ENCODE data around the gene XAGE1A. TPM values are rescaled to one million over a fixed set of nuclear protein-coding genes. Genes with fewer than 3 reads are reported as not detected.
"Not testable (repeated sequence)": the region's sequence is repeated elsewhere in the genome, so short reads cannot be mapped to it uniquely, and the experiment has no call there.

Gene XAGE1A
- not detected for total RNA-seq

DNA sequence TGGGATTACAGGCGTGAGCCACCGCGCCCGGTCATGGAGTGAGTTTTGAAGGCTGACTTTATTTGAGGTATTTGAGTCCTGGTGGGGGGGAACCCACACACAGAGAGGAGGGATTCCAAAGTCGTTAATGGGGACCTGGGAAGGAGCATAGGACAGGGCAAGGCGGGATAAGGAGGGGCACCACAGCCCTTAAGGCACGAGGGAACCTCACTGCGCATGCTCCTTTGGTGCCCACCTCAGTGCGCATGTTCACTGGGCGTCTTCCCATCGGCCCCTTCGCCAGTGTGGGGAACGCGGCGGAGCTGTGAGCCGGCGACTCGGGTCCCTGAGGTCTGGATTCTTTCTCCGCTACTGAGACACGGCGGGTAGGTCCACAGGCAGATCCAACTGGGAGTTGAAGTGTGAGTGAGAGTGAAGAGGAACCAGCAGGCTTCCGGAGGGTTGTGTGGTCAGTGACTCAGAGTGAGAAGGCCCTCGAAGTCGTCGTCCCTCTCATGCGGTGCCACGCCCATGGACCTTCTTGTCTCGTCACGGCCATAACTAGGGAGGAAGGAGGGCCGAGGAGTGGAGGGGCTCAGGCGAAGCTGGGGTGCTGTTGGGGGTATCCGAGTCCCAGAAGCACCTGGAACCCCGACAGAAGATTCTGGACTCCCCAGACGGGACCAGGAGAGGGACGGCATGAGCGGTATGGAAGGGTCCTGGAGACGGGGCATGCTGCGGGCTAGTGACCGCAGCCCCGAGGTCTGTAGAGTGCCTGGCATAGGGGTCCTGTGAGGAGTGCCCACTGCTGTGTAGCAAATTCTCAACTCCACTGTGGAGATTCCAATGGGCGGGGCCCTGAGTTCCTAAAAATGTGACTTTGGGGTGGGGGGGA, at the start of gene XAGE1A:
TSS of gene XAGE1A (plus strand) at position 264 of the 874 bp plus-strand sequence. CDS start 1,554 bp downstream, outside the sequence.
- H3K4me1 ChIP-seq (ENCODE audit: control insufficient read depth in 3 of 3, insufficient read depth in 3 of 3, low read length in 3 of 3); H3K4me3 ChIP-seq (ENCODE audit: low read length in 3 of 3); H3K27me3 ChIP-seq (ENCODE audit: control insufficient read depth in 3 of 3, insufficient read depth in 3 of 3, low read length in 3 of 3); H3K9ac ChIP-seq (ENCODE audit: low read depth in 1 of 3, low read length in 3 of 3); H3K9me3 ChIP-seq (ENCODE audit: control insufficient read depth in 3 of 3, low read length in 3 of 3); H3K36me3 ChIP-seq (ENCODE audit: control insufficient read depth in 3 of 3, insufficient read depth in 3 of 3, low read length in 3 of 3); H3K27ac ChIP-seq (ENCODE audit: low read depth, low read length): not testable (repeated sequence)

DNA sequence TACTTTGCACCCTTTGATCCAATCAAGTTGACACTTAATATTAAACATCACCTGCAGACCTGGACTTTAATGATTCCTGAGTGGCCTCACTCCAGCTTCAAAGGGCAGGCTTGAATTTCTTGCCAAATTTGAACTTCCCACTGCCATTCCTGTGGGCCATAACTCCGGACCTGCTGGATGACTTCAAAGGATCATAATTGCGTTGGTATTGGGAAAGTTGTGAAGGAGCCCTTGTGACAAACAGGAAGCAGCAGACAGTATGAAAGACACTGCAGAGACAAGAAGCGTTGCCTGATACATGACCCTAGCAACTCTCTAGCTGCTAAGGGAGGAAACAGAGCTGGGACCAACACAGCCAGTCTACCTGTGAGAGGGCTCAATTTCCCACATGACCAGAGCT, 43.6 kb upstream of the XAGE1A start:
- not testable (repeated sequence) for H3K27ac ChIP-seq (ENCODE audit: low read depth, low read length); H3K4me3 ChIP-seq (ENCODE audit: low read length in 3 of 3); H3K4me1 ChIP-seq (ENCODE audit: control insufficient read depth in 3 of 3, insufficient read depth in 3 of 3, low read length in 3 of 3); H3K36me3 ChIP-seq (ENCODE audit: control insufficient read depth in 3 of 3, insufficient read depth in 3 of 3, low read length in 3 of 3); H3K27me3 ChIP-seq (ENCODE audit: control insufficient read depth in 3 of 3, insufficient read depth in 3 of 3, low read length in 3 of 3); H3K9ac ChIP-seq (ENCODE audit: low read depth in 1 of 3, low read length in 3 of 3); H3K9me3 ChIP-seq (ENCODE audit: control insufficient read depth in 3 of 3, low read length in 3 of 3)

DNA sequence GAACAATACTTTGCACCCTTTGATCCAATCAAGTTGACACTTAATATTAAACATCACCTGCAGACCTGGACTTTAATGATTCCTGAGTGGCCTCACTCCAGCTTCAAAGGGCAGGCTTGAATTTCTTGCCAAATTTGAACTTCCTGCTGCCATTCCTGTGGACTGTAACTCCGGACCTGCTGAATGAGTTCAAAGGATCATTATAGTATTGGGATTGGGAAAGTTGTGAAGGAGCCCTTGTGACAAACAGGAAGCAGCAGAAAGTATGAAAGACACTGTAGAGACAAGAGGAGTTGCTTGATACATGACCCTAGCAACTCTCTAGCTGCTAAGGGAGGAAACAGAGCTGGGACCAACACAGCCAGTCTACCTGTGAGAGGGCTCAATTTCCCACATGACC, 24.3 kb upstream of the XAGE1A start:
- H3K36me3 ChIP-seq (ENCODE audit: control insufficient read depth in 3 of 3, insufficient read depth in 3 of 3, low read length in 3 of 3); H3K9me3 ChIP-seq (ENCODE audit: control insufficient read depth in 3 of 3, low read length in 3 of 3); H3K9ac ChIP-seq (ENCODE audit: low read depth in 1 of 3, low read length in 3 of 3); H3K27ac ChIP-seq (ENCODE audit: low read depth, low read length); H3K4me3 ChIP-seq (ENCODE audit: low read length in 3 of 3); H3K4me1 ChIP-seq (ENCODE audit: control insufficient read depth in 3 of 3, insufficient read depth in 3 of 3, low read length in 3 of 3); H3K27me3 ChIP-seq (ENCODE audit: control insufficient read depth in 3 of 3, insufficient read depth in 3 of 3, low read length in 3 of 3): not testable (repeated sequence)

DNA sequence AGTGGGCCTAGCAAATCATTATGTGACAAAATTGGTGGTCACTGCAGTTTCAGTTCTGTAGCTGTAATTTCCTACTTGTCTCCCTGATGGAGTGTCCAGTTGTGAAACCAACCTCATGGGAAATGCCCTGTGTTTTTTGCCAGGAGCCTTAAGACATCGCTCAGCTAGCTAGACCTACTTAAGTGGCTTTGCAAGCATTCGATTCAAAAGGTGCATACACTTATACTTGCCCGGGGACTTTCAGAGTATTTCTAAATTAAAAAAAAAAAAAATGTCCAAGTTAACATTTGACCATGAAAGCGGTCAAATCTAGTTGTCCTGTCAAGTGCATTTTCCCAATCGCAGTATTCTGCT, 788 bp downstream of the XAGE1A start:
- H3K36me3 ChIP-seq (ENCODE audit: control insufficient read depth in 3 of 3, insufficient read depth in 3 of 3, low read length in 3 of 3); H3K27ac ChIP-seq (ENCODE audit: low read depth, low read length); H3K4me3 ChIP-seq (ENCODE audit: low read length in 3 of 3); H3K27me3 ChIP-seq (ENCODE audit: control insufficient read depth in 3 of 3, insufficient read depth in 3 of 3, low read length in 3 of 3); H3K9me3 ChIP-seq (ENCODE audit: control insufficient read depth in 3 of 3, low read length in 3 of 3); H3K9ac ChIP-seq (ENCODE audit: low read depth in 1 of 3, low read length in 3 of 3); H3K4me1 ChIP-seq (ENCODE audit: control insufficient read depth in 3 of 3, insufficient read depth in 3 of 3, low read length in 3 of 3): not testable (repeated sequence)

- not testable (repeated sequence) for H3K9ac ChIP-seq (ENCODE audit: low read depth in 1 of 3, low read length in 3 of 3); H3K27me3 ChIP-seq (ENCODE audit: control insufficient read depth in 3 of 3, insufficient read depth in 3 of 3, low read length in 3 of 3); H3K4me1 ChIP-seq (ENCODE audit: control insufficient read depth in 3 of 3, insufficient read depth in 3 of 3, low read length in 3 of 3); H3K4me3 ChIP-seq (ENCODE audit: low read length in 3 of 3); H3K9me3 ChIP-seq (ENCODE audit: control insufficient read depth in 3 of 3, low read length in 3 of 3); H3K36me3 ChIP-seq (ENCODE audit: control insufficient read depth in 3 of 3, insufficient read depth in 3 of 3, low read length in 3 of 3); H3K27ac ChIP-seq (ENCODE audit: low read depth, low read length)
Observed at GRCh38 chrX:52501362-52501761, 5.8 kb downstream of the XAGE1A start.

GRCh38 chrX:52504551-52504950, 8.9 kb downstream of the XAGE1A start:
- H3K9me3 ChIP-seq (ENCODE audit: control insufficient read depth in 3 of 3, low read length in 3 of 3): no peaks in the 10 kb centered on the region
- no peak overlapping the region for H3K27ac ChIP-seq (ENCODE audit: low read depth, low read length)
- no peaks in the 10 kb centered on the region for H3K4me1 ChIP-seq (ENCODE audit: control insufficient read depth in 3 of 3, insufficient read depth in 3 of 3, low read length in 3 of 3)
- H3K9ac ChIP-seq (ENCODE audit: low read depth in 1 of 3, low read length in 3 of 3): no peak overlapping the region
- H3K27me3 ChIP-seq (ENCODE audit: control insufficient read depth in 3 of 3, insufficient read depth in 3 of 3, low read length in 3 of 3): peaks cover 0 to 3% (median 0%) of the 10 kb centered on the region in 3 donors
- H3K36me3 ChIP-seq (ENCODE audit: control insufficient read depth in 3 of 3, insufficient read depth in 3 of 3, low read length in 3 of 3): no peaks in the 10 kb centered on the region
- H3K4me3 ChIP-seq (ENCODE audit: low read length in 3 of 3): no peak overlapping the region

DNA sequence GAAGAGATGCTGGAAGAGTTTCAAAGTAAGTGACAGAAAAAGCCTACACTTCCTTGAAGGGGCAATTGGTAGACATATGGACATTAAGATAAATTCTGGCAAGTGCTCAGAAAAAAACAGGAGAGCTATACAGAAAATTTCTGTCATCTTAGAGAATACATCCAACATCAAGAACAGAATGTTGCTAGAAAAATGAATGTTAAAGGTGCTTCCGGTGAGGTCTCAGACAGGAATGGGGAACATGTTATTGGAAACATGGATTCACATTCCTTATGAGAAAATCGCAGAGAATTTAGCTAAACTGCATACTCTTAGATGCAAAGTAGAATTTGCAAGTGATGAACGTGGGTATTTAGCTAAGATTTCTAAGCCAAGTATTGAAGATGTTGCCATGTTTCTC, 11.7 kb downstream of the XAGE1A start:
- H3K27ac ChIP-seq (ENCODE audit: low read depth, low read length): no peak overlapping the region
- H3K4me1 ChIP-seq (ENCODE audit: control insufficient read depth in 3 of 3, insufficient read depth in 3 of 3, low read length in 3 of 3): no peaks in the 10 kb centered on the region
- H3K4me3 ChIP-seq (ENCODE audit: low read length in 3 of 3): no peak overlapping the region
- no peaks in the 10 kb centered on the region for H3K9me3 ChIP-seq (ENCODE audit: control insufficient read depth in 3 of 3, low read length in 3 of 3)
- peaks cover 0 to 3% (median 0%) of the 10 kb centered on the region in 3 donors for H3K27me3 ChIP-seq (ENCODE audit: control insufficient read depth in 3 of 3, insufficient read depth in 3 of 3, low read length in 3 of 3)
- no peak overlapping the region for H3K9ac ChIP-seq (ENCODE audit: low read depth in 1 of 3, low read length in 3 of 3)
- H3K36me3 ChIP-seq (ENCODE audit: control insufficient read depth in 3 of 3, insufficient read depth in 3 of 3, low read length in 3 of 3): no peaks in the 10 kb centered on the region

DNA sequence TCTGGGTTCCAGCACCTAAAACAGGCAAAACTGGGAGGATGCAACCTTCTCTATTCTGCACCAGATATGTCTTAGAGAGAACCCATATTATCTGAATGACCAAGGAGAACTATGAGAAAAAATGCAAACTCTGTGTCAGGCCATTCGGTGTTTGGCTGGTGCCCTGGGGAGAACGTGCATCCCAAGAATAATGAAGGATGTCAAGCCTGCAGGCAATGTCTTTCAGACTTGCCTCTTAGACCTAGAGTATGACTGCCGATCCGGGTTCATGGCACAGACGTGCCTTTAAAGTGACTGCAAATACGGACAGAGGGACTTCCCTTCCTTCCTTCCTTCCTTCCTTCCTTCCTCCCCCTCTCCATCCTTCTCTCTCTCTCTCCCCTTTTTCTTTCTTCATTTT, 14.3 kb downstream of the XAGE1A start:
- no peaks in the 10 kb centered on the region for H3K4me1 ChIP-seq (ENCODE audit: control insufficient read depth in 3 of 3, insufficient read depth in 3 of 3, low read length in 3 of 3)
- H3K36me3 ChIP-seq (ENCODE audit: control insufficient read depth in 3 of 3, insufficient read depth in 3 of 3, low read length in 3 of 3): no peaks in the 10 kb centered on the region
- H3K4me3 ChIP-seq (ENCODE audit: low read length in 3 of 3): no peak overlapping the region
- H3K27me3 ChIP-seq (ENCODE audit: control insufficient read depth in 3 of 3, insufficient read depth in 3 of 3, low read length in 3 of 3): peaks cover 0 to 3% (median 0%) of the 10 kb centered on the region in 3 donors
- H3K27ac ChIP-seq (ENCODE audit: low read depth, low read length): no peak overlapping the region
- no peak overlapping the region for H3K9ac ChIP-seq (ENCODE audit: low read depth in 1 of 3, low read length in 3 of 3)
- no peaks in the 10 kb centered on the region for H3K9me3 ChIP-seq (ENCODE audit: control insufficient read depth in 3 of 3, low read length in 3 of 3)

- H3K9ac ChIP-seq (ENCODE audit: low read depth in 1 of 3, low read length in 3 of 3); H3K4me3 ChIP-seq (ENCODE audit: low read length in 3 of 3); H3K4me1 ChIP-seq (ENCODE audit: control insufficient read depth in 3 of 3, insufficient read depth in 3 of 3, low read length in 3 of 3); H3K27me3 ChIP-seq (ENCODE audit: control insufficient read depth in 3 of 3, insufficient read depth in 3 of 3, low read length in 3 of 3); H3K27ac ChIP-seq (ENCODE audit: low read depth, low read length); H3K36me3 ChIP-seq (ENCODE audit: control insufficient read depth in 3 of 3, insufficient read depth in 3 of 3, low read length in 3 of 3); H3K9me3 ChIP-seq (ENCODE audit: control insufficient read depth in 3 of 3, low read length in 3 of 3): not testable (repeated sequence)
Observed at GRCh38 chrX:52511126-52511525, 15.5 kb downstream of the XAGE1A start.

DNA sequence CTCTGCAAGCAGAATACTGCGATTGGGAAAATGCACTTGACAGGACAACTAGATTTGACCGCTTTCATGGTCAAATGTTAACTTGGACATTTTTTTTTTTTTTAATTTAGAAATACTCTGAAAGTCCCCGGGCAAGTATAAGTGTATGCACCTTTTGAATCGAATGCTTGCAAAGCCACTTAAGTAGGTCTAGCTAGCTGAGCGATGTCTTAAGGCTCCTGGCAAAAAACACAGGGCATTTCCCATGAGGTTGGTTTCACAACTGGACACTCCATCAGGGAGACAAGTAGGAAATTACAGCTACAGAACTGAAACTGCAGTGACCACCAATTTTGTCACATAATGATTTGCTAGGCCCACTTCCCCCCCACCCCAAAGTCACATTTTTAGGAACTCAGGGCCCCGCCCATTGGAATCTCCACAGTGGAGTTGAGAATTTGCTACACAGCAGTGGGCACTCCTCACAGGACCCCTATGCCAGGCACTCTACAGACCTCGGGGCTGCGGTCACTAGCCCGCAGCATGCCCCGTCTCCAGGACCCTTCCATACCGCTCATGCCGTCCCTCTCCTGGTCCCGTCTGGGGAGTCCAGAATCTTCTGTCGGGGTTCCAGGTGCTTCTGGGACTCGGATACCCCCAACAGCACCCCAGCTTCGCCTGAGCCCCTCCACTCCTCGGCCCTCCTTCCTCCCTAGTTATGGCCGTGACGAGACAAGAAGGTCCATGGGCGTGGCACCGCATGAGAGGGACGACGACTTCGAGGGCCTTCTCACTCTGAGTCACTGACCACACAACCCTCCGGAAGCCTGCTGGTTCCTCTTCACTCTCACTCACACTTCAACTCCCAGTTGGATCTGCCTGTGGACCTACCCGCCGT, 20.7 kb downstream of the XAGE1A start:
- not testable (repeated sequence) for H3K27ac ChIP-seq (ENCODE audit: low read depth, low read length); H3K27me3 ChIP-seq (ENCODE audit: control insufficient read depth in 3 of 3, insufficient read depth in 3 of 3, low read length in 3 of 3); H3K9ac ChIP-seq (ENCODE audit: low read depth in 1 of 3, low read length in 3 of 3); H3K4me1 ChIP-seq (ENCODE audit: control insufficient read depth in 3 of 3, insufficient read depth in 3 of 3, low read length in 3 of 3); H3K36me3 ChIP-seq (ENCODE audit: control insufficient read depth in 3 of 3, insufficient read depth in 3 of 3, low read length in 3 of 3); H3K9me3 ChIP-seq (ENCODE audit: control insufficient read depth in 3 of 3, low read length in 3 of 3); H3K4me3 ChIP-seq (ENCODE audit: low read length in 3 of 3)
